ENCODE measurements around the gene LSM3. TPM values are rescaled to one million over a fixed set of nuclear protein-coding genes. Genes with fewer than 3 reads are reported as not detected.

The LSM3 gene
- total and polyA plus RNA-seq, 2 of the 4 experiments (the other 2 are of a cell fraction) = 3.4 to 11.5 TPM

DNA sequence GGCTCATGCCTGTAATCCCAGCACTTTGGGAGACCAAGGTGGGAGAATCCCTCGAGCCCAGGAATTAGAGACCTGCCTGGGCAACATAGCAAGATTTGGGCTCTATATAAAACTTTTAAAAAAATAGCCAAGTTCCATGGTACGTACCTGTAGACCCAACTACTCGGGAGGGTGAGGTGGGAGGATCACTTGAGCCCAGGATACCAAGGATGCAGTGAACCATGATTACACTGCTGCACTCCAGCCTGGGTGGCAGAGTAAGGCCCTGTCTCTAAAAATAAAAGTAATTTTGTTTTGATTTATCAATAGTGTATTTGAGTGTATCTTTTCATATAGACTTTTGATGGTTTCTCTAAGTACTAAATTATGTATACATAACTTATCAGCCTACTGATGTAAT lies 63.1 kb downstream of the LSM3 start:
- H3K27me3 ChIP-seq (ENCODE audit: control insufficient read depth, insufficient read depth, low read length) = no peaks in the 10 kb centered on the region
- POLR2A ChIA-PET (ENCODE audit: unreplicated experiment) = no interaction called here

More for the DNA sequence above, 63.1 kb downstream of the LSM3 start:
- Histone ChIP-seq H4K5ac (ENCODE audit: low read depth, low read length) (no peak overlapping the region), H3K9me3 (ENCODE audit: control insufficient read depth, insufficient read depth, low read length) (no peaks in the 10 kb centered on the region), H3K18ac (ENCODE audit: low read depth, low read length) (no peak overlapping the region), H3K23ac (ENCODE audit: low read depth, low read length) (no peak overlapping the region), H4K91ac (ENCODE audit: insufficient read depth, low read depth, low read length) (no peak overlapping the region), H4K8ac (ENCODE audit: low read depth in 2 of 2, low read length in 2 of 2) (no peak overlapping the region), H2AK9ac (replicated peaks; ENCODE audit: low read depth, low read length, poor library complexity) (no peak overlapping the region), H2BK15ac (ENCODE audit: low read depth, low read length) (no peak overlapping the region; the same call in 2 of the 3 replicates), H3K14ac (replicated peaks; ENCODE audit: low read depth, low read length) (no peak overlapping the region), H3K4ac (ENCODE audit: low read depth, low read length) (no peak overlapping the region; the same call in 1 of the 2 replicates), H3K9me1 (ENCODE audit: insufficient read depth, low read length) (peaks cover 6% of the 10 kb centered on the region; the same call in 1 of the 2 replicates), H3K27ac (ENCODE audit: insufficient read depth, low read length) (no peak overlapping the region), H2BK20ac (ENCODE audit: low read depth, low read length) (no peak overlapping the region), H3K4me3 (ENCODE audit: insufficient read depth, low read depth, low read length) (no peak overlapping the region), H4K20me1 (ENCODE audit: insufficient read depth, low read length) (no peaks in the 10 kb centered on the region), H2AK5ac (ENCODE audit: low read depth, low read length) (peak overlapping the region; percentile 11; the same call in 1 of the 2 replicates), H2BK5ac (ENCODE audit: low read depth, low read length, poor library complexity, severe bottlenecking) (no peak overlapping the region), H3K4me1 (ENCODE audit: control insufficient read depth, insufficient read depth, low read length) (peaks cover 16% of the 10 kb centered on the region), H3K9ac (ENCODE audit: low read depth, low read length) (no peak overlapping the region), H2AFZ (replicated peaks; ENCODE audit: low read length, poor library complexity) (no peak overlapping the region), H3K36me3 (ENCODE audit: control insufficient read depth, insufficient read depth, low read length) (no peaks in the 10 kb centered on the region), H3K56ac (ENCODE audit: extremely low read depth, insufficient read depth, low read length) (no peak overlapping the region), H3K4me2 (ENCODE audit: low read depth, low read length) (no peak overlapping the region), H2BK120ac (ENCODE audit: low read depth, low read length) (no peak overlapping the region), H3K79me1 (ENCODE audit: low read depth in 1 of 2, low read length in 2 of 2) (no peaks in the 10 kb centered on the region)
- intact Hi-C loops (cut with micrococcal nuclease) (no loop called here), dilution Hi-C loops (cut with HindIII; ENCODE audit: low sequenced_read_pairs, unreplicated experiment) (no loop called here), in situ Hi-C loops (cut with MboI; ENCODE audit: low sequenced_read_pairs) (no loop called here)
- no TSS peak for BruUV-seq (replicated peaks)
- CTCF ChIA-PET = interaction anchor here (1.2 kb wide), 1 partner anchor 38 kb away, joined by 3 read pairs; no protein-coding TSS in a partner anchor
- no peak for TF ChIP-seq RAD21 (IDR thresholded peaks at IDR 0.05; ENCODE audit: low read length)
- TF ChIP-seq, protein P1, sequence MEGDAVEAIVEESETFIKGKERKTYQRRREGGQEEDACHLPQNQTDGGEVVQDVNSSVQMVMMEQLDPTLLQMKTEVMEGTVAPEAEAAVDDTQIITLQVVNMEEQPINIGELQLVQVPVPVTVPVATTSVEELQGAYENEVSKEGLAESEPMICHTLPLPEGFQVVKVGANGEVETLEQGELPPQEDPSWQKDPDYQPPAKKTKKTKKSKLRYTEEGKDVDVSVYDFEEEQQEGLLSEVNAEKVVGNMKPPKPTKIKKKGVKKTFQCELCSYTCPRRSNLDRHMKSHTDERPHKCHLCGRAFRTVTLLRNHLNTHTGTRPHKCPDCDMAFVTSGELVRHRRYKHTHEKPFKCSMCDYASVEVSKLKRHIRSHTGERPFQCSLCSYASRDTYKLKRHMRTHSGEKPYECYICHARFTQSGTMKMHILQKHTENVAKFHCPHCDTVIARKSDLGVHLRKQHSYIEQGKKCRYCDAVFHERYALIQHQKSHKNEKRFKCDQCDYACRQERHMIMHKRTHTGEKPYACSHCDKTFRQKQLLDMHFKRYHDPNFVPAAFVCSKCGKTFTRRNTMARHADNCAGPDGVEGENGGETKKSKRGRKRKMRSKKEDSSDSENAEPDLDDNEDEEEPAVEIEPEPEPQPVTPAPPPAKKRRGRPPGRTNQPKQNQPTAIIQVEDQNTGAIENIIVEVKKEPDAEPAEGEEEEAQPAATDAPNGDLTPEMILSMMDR (conservative IDR thresholded peaks at IDR 0.05; ENCODE audit: low read depth, low read length) = no peak
- no peak for TF ChIP-seq FOS (IDR thresholded peaks at IDR 0.05; ENCODE audit: low read depth, low read length)
- TF ChIP-seq MAZ (IDR thresholded peaks at IDR 0.05; ENCODE audit: borderline replicate concordance, low read depth, low read length) = no peak
- TF ChIP-seq RFX5 (IDR thresholded peaks at IDR 0.05; ENCODE audit: low read depth, low read length) = no peak
- no peak for TF ChIP-seq MXI1 (IDR thresholded peaks at IDR 0.05; ENCODE audit: borderline replicate concordance, low read depth, low read length)
- no peak for TF ChIP-seq SMC3 (IDR thresholded peaks at IDR 0.05; ENCODE audit: low read depth, low read length)
- TF ChIP-seq, protein P2, sequence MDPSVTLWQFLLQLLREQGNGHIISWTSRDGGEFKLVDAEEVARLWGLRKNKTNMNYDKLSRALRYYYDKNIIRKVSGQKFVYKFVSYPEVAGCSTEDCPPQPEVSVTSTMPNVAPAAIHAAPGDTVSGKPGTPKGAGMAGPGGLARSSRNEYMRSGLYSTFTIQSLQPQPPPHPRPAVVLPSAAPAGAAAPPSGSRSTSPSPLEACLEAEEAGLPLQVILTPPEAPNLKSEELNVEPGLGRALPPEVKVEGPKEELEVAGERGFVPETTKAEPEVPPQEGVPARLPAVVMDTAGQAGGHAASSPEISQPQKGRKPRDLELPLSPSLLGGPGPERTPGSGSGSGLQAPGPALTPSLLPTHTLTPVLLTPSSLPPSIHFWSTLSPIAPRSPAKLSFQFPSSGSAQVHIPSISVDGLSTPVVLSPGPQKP (IDR thresholded peaks at IDR 0.05; ENCODE audit: borderline replicate concordance, low read depth, low read length) = no peak
- TF ChIP-seq RCOR1 (IDR thresholded peaks at IDR 0.05; ENCODE audit: insufficient replicate concordance, low read length) = no peak
- TF ChIP-seq BHLHE40 (IDR thresholded peaks at IDR 0.05; ENCODE audit: low read depth, low read length) = no peak
- TF ChIP-seq, protein P3, sequence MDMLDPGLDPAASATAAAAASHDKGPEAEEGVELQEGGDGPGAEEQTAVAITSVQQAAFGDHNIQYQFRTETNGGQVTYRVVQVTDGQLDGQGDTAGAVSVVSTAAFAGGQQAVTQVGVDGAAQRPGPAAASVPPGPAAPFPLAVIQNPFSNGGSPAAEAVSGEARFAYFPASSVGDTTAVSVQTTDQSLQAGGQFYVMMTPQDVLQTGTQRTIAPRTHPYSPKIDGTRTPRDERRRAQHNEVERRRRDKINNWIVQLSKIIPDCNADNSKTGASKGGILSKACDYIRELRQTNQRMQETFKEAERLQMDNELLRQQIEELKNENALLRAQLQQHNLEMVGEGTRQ (IDR thresholded peaks at IDR 0.05; ENCODE audit: low read depth, low read length) = no peak
- TF ChIP-seq CEBPB (IDR thresholded peaks at IDR 0.05; ENCODE audit: low read depth, low read length) = no peak
- no peak for TF ChIP-seq CHD1 (IDR thresholded peaks at IDR 0.05; ENCODE audit: low read depth, low read length)
- TF ChIP-seq NFE2L2 (IDR thresholded peaks at IDR 0.05; ENCODE audit: low read depth, low read length) = no peak
- WGBS, 2 experiments (ENCODE audit: extremely low coverage in 2 of 2, insufficient read length in 1 of 2) = no CpG with 5 or more reads among the region's 3 CpGs
- DNase-seq (no peak), ATAC-seq (ENCODE audit: low read depth) (no peak)
